HFFc6 (cell line): ENCODE results near the gene C20orf144. TPM values are rescaled to one million over a fixed set of nuclear protein-coding genes. Genes with fewer than 3 reads are reported as not detected.
"Not testable (repeated sequence)": the region's sequence is repeated elsewhere in the genome, so short reads cannot be mapped to it uniquely, and the experiment has no call there.

Source experiments
- DNase-seq: peaks from one replicate; pipeline ENCODE4 v3.0.0-alpha.2; 2018
- H3K27ac Mint-ChIP-seq: 2 replicates; pipeline ENCODE4 v1.8.0; 2020; ENCODE audit warnings: mild to moderate bottlenecking, mixed read lengths
- H3K27me3 Mint-ChIP-seq: 2 replicates; pipeline ENCODE4 v1.8.0; 2021; ENCODE audit warnings: mild to moderate bottlenecking, moderate library complexity, mixed read lengths; ENCODE audit not compliant: insufficient read depth
- H3K36me3 Mint-ChIP-seq: 2 replicates; pipeline ENCODE4 v1.8.0; 2021; ENCODE audit warnings: low read depth, mixed read lengths
- H3K4me1 Mint-ChIP-seq: 2 replicates; pipeline ENCODE4 v1.8.0; 2020; ENCODE audit warnings: low read depth, mixed read lengths
- H3K4me3 Mint-ChIP-seq: 2 replicates; pipeline ENCODE4 v1.8.0; 2020; ENCODE audit warnings: mild to moderate bottlenecking, moderate library complexity, mixed read lengths
- H3K9me3 Mint-ChIP-seq: 2 replicates; pipeline ENCODE4 v1.8.0; 2020; ENCODE audit warnings: mild to moderate bottlenecking, mixed read lengths
- total RNA-seq, 6 experiments: library from RNA; stranded (reverse); fragmentation: NEBNext Ultra II Directional; extraction: Animal tissue kit (Norgen Biotek cat#: 25700); gene quantifications; 2 replicates in 1 of 6; 3 replicates in 5 of 6; pipeline ENCODE4 v1.2.3, GENCODE V29; 2021
- TF ChIP-seq, protein P1 (sequence below): fragments of 200-600 bp; sonication (generic); IDR thresholded peaks from 2 replicates; pipeline ENCODE4 v1.5.0; 2021; ENCODE audit warnings: antibody characterized with exemption, mild to moderate bottlenecking

Gene C20orf144
- total RNA-seq, 6 experiments from 2014 or later, result 0.10 to 0.31 (median 0.23) TPM; not detected in 1

DNA sequence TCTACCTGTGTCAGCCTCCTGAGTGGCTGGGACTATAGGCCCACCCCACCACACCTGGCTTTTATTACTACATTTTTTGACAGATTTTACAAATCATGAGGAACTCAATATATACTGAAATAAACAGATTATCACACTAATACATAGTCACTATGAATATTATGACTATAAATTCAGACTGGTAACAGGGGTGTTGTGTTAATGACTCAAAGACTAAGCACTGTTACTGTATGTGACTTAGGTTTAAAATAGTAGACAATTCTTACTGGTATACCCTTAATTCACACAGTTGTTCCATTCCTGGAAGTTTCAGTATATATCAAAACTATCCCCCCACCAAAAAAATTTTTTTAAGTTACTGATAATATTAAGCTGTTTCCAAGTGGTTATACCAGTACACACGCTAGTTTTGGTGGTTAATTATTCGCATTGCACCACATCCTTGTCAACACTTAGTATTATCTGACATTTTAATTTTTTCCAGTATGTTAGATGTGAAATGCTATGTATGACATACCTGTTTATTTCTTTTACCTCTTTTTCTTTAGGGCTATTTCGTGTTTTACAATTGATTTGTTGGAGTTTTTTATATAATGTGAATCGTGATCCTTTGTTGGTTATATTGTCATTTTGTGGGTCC is 34.4 kb upstream of the C20orf144 start:
- H3K36me3 Mint-ChIP-seq, result peaks cover 21% of the 10 kb centered on the region; the same call in 1 of the 2 replicates
- no peaks in the 10 kb centered on the region for H3K27me3 Mint-ChIP-seq
- no peak overlapping the region for H3K4me3 Mint-ChIP-seq
- no peaks in the 10 kb centered on the region for H3K9me3 Mint-ChIP-seq
- TF ChIP-seq, protein P1, sequence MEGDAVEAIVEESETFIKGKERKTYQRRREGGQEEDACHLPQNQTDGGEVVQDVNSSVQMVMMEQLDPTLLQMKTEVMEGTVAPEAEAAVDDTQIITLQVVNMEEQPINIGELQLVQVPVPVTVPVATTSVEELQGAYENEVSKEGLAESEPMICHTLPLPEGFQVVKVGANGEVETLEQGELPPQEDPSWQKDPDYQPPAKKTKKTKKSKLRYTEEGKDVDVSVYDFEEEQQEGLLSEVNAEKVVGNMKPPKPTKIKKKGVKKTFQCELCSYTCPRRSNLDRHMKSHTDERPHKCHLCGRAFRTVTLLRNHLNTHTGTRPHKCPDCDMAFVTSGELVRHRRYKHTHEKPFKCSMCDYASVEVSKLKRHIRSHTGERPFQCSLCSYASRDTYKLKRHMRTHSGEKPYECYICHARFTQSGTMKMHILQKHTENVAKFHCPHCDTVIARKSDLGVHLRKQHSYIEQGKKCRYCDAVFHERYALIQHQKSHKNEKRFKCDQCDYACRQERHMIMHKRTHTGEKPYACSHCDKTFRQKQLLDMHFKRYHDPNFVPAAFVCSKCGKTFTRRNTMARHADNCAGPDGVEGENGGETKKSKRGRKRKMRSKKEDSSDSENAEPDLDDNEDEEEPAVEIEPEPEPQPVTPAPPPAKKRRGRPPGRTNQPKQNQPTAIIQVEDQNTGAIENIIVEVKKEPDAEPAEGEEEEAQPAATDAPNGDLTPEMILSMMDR, result no peak
- H3K27ac Mint-ChIP-seq, result no peak overlapping the region
- H3K4me1 Mint-ChIP-seq, result no peaks in the 10 kb centered on the region
- DNase-seq, result no peak

DNA sequence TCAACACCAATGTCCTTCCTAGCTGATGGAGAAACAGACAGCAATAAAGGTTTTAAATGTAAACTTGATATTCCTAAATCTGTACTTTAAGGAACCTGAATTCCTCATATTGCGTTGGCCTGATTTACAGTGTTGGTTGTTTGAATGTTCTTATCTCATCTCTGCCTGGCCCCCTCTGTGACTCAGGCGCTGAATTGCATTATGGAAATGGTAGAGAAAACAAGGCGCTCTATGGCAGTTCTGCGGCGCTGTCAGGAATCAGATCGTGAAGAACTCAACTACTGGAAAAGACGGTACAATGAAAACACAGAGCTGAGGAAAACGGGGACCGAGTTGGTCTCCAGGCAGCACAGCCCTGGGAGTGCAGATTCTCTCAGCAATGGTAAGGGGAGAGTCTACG is 32.6 kb upstream of the C20orf144 start:
- Mint-ChIP-seq H3K36me3 (peaks cover 18% of the 10 kb centered on the region; the same call in 1 of the 2 replicates), H3K4me3 (no peak overlapping the region), H3K9me3 (no peaks in the 10 kb centered on the region), H3K27me3 (no peaks in the 10 kb centered on the region), H3K4me1 (no peaks in the 10 kb centered on the region), H3K27ac (no peak overlapping the region)
- TF ChIP-seq, protein P1, result no peak
- DNase-seq, result no peak

DNA sequence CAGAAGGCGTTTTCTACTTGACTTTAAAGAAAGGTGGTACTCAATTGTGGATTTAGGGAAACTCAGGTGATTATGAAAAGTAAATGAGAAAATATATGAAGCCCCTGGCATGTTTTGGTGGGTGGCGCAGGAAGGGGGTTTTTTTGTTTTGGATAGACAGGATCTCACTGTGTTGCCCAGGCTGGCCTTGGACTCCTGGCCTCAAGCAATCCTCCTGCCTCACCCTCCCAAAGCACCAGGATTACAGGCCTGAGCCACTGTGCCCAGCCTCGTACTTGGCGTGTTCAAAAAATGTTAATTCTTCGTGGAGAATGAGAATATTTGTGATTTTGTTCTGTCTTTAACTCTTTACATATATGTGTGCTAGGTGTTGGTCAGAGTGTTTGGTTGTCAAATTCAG is 32.1 kb upstream of the C20orf144 start:
- H3K4me1 Mint-ChIP-seq, result no peaks in the 10 kb centered on the region
- peaks cover 15% of the 10 kb centered on the region; the same call in 1 of the 2 replicates for H3K36me3 Mint-ChIP-seq
- no peak overlapping the region for H3K27ac Mint-ChIP-seq
- no peaks in the 10 kb centered on the region for H3K9me3 Mint-ChIP-seq
- DNase-seq, result no peak
- TF ChIP-seq, protein P1, result no peak
- H3K4me3 Mint-ChIP-seq, result no peak overlapping the region
- H3K27me3 Mint-ChIP-seq, result no peaks in the 10 kb centered on the region

DNA sequence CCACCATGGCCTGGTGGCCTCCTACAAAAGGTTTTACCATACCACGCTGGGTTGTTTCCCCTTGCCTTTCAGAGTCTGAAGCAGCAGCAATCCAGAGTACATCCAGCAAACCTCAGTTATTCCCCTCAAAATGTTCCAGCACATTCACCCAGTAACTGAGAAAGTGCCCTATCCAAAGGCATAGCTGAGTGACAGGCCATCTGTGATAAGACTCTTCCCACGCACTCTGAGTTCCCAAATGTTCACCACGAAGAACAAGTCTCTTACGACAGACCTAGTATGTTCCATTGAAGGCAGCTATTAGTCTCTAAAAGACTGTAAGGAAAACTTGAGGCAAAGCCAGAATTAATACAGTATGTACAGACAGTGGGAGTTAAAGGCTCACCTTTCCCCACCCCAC is 31.6 kb upstream of the C20orf144 start:
- no peaks in the 10 kb centered on the region for H3K9me3 Mint-ChIP-seq
- no peak overlapping the region for H3K27ac Mint-ChIP-seq
- H3K36me3 Mint-ChIP-seq, result peaks cover 11% of the 10 kb centered on the region; the same call in 1 of the 2 replicates
- DNase-seq, result no peak
- H3K4me1 Mint-ChIP-seq, result no peaks in the 10 kb centered on the region
- H3K4me3 Mint-ChIP-seq, result no peak overlapping the region
- TF ChIP-seq, protein P1, result no peak
- H3K27me3 Mint-ChIP-seq, result no peaks in the 10 kb centered on the region

DNA sequence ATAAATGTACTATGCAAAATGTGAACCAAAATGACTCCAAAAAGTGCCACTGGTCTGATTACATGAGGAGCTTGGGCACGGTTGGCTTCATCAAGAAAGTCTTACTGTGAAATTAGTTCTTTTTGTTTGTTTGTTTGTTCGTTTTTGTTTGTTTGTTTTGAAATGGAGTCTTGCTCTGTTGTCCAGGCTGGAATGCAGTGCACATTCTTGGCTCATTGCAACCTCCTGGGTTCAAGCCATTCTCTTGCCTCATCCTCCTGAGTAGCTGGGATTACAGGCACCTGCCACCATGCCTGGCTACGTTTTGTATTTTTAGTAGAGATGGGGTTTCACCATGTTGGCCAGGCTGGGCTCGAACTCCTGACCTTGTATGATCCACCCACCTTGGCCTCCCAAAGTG is 30.2 kb upstream of the C20orf144 start:
- not testable (repeated sequence) for H3K4me3 Mint-ChIP-seq, H3K27me3 Mint-ChIP-seq, H3K9me3 Mint-ChIP-seq, DNase-seq, H3K27ac Mint-ChIP-seq, H3K4me1 Mint-ChIP-seq, H3K36me3 Mint-ChIP-seq

DNA sequence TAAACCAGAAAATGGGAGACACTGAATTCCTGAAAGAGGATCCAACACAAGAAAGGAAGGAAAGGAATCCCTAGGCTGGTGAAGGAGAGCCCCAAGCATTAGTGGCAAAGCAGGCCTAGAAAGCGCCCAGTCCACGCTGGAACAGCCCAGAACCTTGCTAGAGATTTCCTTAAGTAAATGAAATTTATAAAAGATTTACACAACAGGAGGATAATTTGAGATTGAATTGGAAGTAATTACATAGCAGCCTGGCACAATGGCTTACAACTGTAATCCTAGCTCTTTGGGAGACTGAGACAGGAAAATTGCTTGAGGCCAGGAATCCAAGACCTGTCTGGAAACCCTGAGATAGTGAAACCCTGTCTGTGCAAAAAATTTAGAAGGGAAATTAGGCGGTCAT is 26.8 kb upstream of the C20orf144 start:
- DNase-seq, result no peak
- H3K9me3 Mint-ChIP-seq, result no peaks in the 10 kb centered on the region
- H3K4me3 Mint-ChIP-seq, result no peak overlapping the region
- no peaks in the 10 kb centered on the region for H3K4me1 Mint-ChIP-seq
- peaks cover 2% of the 10 kb centered on the region; the same call in 1 of the 2 replicates for H3K27me3 Mint-ChIP-seq
- H3K27ac Mint-ChIP-seq, result no peak overlapping the region
- TF ChIP-seq, protein P1, result no peak
- peaks cover 13% of the 10 kb centered on the region; the same call in 1 of the 2 replicates for H3K36me3 Mint-ChIP-seq
